Endodermal cell (in vitro differentiated cells): ENCODE results near the gene UFD1. TPM values are rescaled to one million over a fixed set of nuclear protein-coding genes. Genes with fewer than 3 reads are reported as not detected.

Experiments
- DNase-seq: peaks from one replicate; pipeline ENCODE4 v3.0.0-alpha.2; 2017
- H3K27ac ChIP-seq: 2 replicates; pipeline ENCODE4 v1.5.1; 2013; ENCODE audit warnings: mild to moderate bottlenecking, low read depth, low read length, moderate library complexity
- H3K27me3 ChIP-seq: 2 replicates; pipeline ENCODE4 v1.6.1; 2013; ENCODE audit warnings: mild to moderate bottlenecking, low read length, moderate library complexity; ENCODE audit not compliant: insufficient read depth, control insufficient read depth, poor library complexity, severe bottlenecking
- H3K36me3 ChIP-seq: 2 replicates; pipeline ENCODE4 v1.7.0; 2013; ENCODE audit warnings: mild to moderate bottlenecking, low read length, moderate library complexity; ENCODE audit not compliant: control insufficient read depth, insufficient read depth
- H3K4me1 ChIP-seq: one replicate; pipeline ENCODE4 v1.7.0; 2013; ENCODE audit warnings: low read length; ENCODE audit not compliant: control insufficient read depth, insufficient read depth
- H3K4me3 ChIP-seq: 2 replicates; pipeline ENCODE4 v1.5.1; 2013; ENCODE audit warnings: mild to moderate bottlenecking, low read length, moderate library complexity
- H3K9ac ChIP-seq: 2 replicates; pipeline ENCODE4 v1.6.1; 2013; ENCODE audit warnings: mild to moderate bottlenecking, low read length, moderate library complexity; ENCODE audit not compliant: poor library complexity, severe bottlenecking; ENCODE audit errors: extremely low read depth
- H3K9me3 ChIP-seq: 2 replicates; pipeline ENCODE4 v1.6.1; 2013; ENCODE audit warnings: mild to moderate bottlenecking, low read length, moderate library complexity; ENCODE audit not compliant: control insufficient read depth
- H3K27ac Mint-ChIP-seq: 2 replicates; pipeline ENCODE4 v1.8.0; 2020; ENCODE audit warnings: mixed read lengths
- H3K27me3 Mint-ChIP-seq: 2 replicates; pipeline ENCODE4 v1.8.0; 2021; ENCODE audit warnings: mild to moderate bottlenecking, mixed read lengths; ENCODE audit not compliant: insufficient read depth
- H3K36me3 Mint-ChIP-seq: 2 replicates; pipeline ENCODE4 v1.8.0; 2020; ENCODE audit warnings: low read depth, mixed read lengths
- H3K4me1 Mint-ChIP-seq: 2 replicates; pipeline ENCODE4 v1.8.0; 2020; ENCODE audit warnings: mixed read lengths
- H3K4me3 Mint-ChIP-seq: 2 replicates; pipeline ENCODE4 v1.8.0; 2020; ENCODE audit warnings: mild to moderate bottlenecking, moderate library complexity, mixed read lengths
- H3K9me3 Mint-ChIP-seq: 2 replicates; pipeline ENCODE4 v1.8.0; 2020; ENCODE audit warnings: mild to moderate bottlenecking, mixed read lengths
- CTCF ChIP-seq: fragments of 200-600 bp; sonication (generic); conservative IDR thresholded peaks from 2 replicates; pipeline ENCODE4 v1.5.0; 2021; ENCODE audit warnings: antibody characterized with exemption, mild to moderate bottlenecking
- WGBS, 2 experiments: methylation state at CpG; one replicate each; pipeline versions ENCODE4 v1.1.5 to v1.1.7; 2013; ENCODE audit warnings: missing lambda C conversion rate in 2 of 2, mixed read lengths in 1 of 2; ENCODE audit not compliant: insufficient coverage in 1 of 2, insufficient read length in 1 of 2; 5-methylcytosine and 5-hydroxymethylcytosine counted together
- total RNA-seq, 2 donors: library from RNA; stranded (reverse); fragmentation: NEBNext Ultra II Directional in 1 of 2; extraction: Animal tissue kit (Norgen Biotek cat#: 25700) in 1 of 2; gene quantifications; 2 replicates in 1 of 2; 3 replicates in 1 of 2; pipeline ENCODE4 v1.2.1, GENCODE V29; 2021

Gene UFD1
- total RNA-seq, 2 donors from 2014 or later = 67.7 to 69.2 TPM

- Mint-ChIP-seq H3K27ac (no peak overlapping the region), H3K36me3 (peaks cover 70% of the 10 kb centered on the region), H3K27me3 (no peaks in the 10 kb centered on the region), H3K9me3 (no peaks in the 10 kb centered on the region), H3K4me1 (no peaks in the 10 kb centered on the region), H3K4me3 (no peak overlapping the region)
- Histone ChIP-seq H3K4me1 (no peaks in the 10 kb centered on the region), H3K9ac (no peak overlapping the region), H3K36me3 (peaks cover 91% of the 10 kb centered on the region), H3K27ac (no peak overlapping the region), H3K9me3 (no peaks in the 10 kb centered on the region), H3K4me3 (no peak overlapping the region), H3K27me3 (no peaks in the 10 kb centered on the region)
- WGBS, 2 experiments = 83 to 88% methylated on average over 1 to 2 of the region's 2 CpGs
- no peak for TF ChIP-seq CTCF
- DNase-seq = no peak
These were observed 19.0 kb downstream of the UFD1 start for GRCh38 chr22:19460036-19460435.

- Mint-ChIP-seq H3K4me1 (no peaks in the 10 kb centered on the region), H3K36me3 (peaks cover 79% of the 10 kb centered on the region), H3K9me3 (no peaks in the 10 kb centered on the region), H3K4me3 (no peak overlapping the region), H3K27ac (no peak overlapping the region), H3K27me3 (no peaks in the 10 kb centered on the region)
- no peaks in the 10 kb centered on the region for H3K27me3 ChIP-seq
- no peak overlapping the region for H3K27ac ChIP-seq
- WGBS, 2 experiments = 95 to 98% methylated on average over 6 to 8 of the region's 8 CpGs
- no peaks in the 10 kb centered on the region for H3K9me3 ChIP-seq
- DNase-seq = no peak
- peaks cover 91% of the 10 kb centered on the region for H3K36me3 ChIP-seq
- H3K4me1 ChIP-seq = no peaks in the 10 kb centered on the region
- TF ChIP-seq CTCF = no peak
- H3K9ac ChIP-seq = no peak overlapping the region
- H3K4me3 ChIP-seq = no peak overlapping the region
These were observed 21.1 kb downstream of the UFD1 start for GRCh38 chr22:19457828-19458428.

GRCh38 chr22:19456541-19456940 lies 22.5 kb downstream of the UFD1 start:
- H3K27ac Mint-ChIP-seq = no peak overlapping the region
- H3K4me3 ChIP-seq = no peak overlapping the region
- H3K9me3 ChIP-seq = no peaks in the 10 kb centered on the region
- no peak overlapping the region for H3K9ac ChIP-seq
- no peak for DNase-seq
- H3K36me3 Mint-ChIP-seq = peaks cover 84% of the 10 kb centered on the region
- no peaks in the 10 kb centered on the region for H3K4me1 Mint-ChIP-seq
- 93 to 100% methylated on average over 6 to 10 of the region's 10 CpGs for WGBS, 2 experiments
- H3K4me3 Mint-ChIP-seq = no peak overlapping the region
- H3K27me3 ChIP-seq = no peaks in the 10 kb centered on the region
- H3K9me3 Mint-ChIP-seq = no peaks in the 10 kb centered on the region
- H3K36me3 ChIP-seq = peaks cover 92% of the 10 kb centered on the region
- H3K27me3 Mint-ChIP-seq = no peaks in the 10 kb centered on the region
- H3K27ac ChIP-seq = no peak overlapping the region
- TF ChIP-seq CTCF = no peak
- no peaks in the 10 kb centered on the region for H3K4me1 ChIP-seq
